Calu3 (cell line): ENCODE measurements around the gene FAF1. TPM values are rescaled to one million over a fixed set of nuclear protein-coding genes. Genes with fewer than 3 reads are reported as not detected.
A peak's percentile ranks its signal among the peaks of the same experiment; 100 is the strongest.

Source experiments
- BruUV-seq: library from RNA; stranded (reverse); fragments of 400-500 nt; replicated peaks from 2 replicates; lab custom pipeline; 2021; lab: Mats Ljungman, UMichigan
- CTCF ChIA-PET: fragments of 300-600 bp; sonication (Branson Sonifier 250); formaldehyde crosslinking; loops from one replicate; lab custom pipeline; 2022; ENCODE audit warnings: antibody characterized with exemption; lab: Charles Lee
- DNase-seq: peaks from one replicate; pipeline ENCODE4 v3.0.0; 2022
- H3K27ac Mint-ChIP-seq: one replicate; pipeline ENCODE4 v1.8.0; 2022; ENCODE audit warnings: mixed read lengths; ENCODE audit not compliant: unreplicated experiment
- H3K27me3 Mint-ChIP-seq: one replicate; pipeline ENCODE4 v1.8.0; 2022; ENCODE audit warnings: mixed read lengths; ENCODE audit not compliant: unreplicated experiment
- H3K36me3 Mint-ChIP-seq: one replicate; pipeline ENCODE4 v1.8.0; 2022; ENCODE audit warnings: mild to moderate bottlenecking, moderate library complexity, mixed read lengths; ENCODE audit not compliant: insufficient read depth, unreplicated experiment
- H3K4me1 Mint-ChIP-seq: one replicate; pipeline ENCODE4 v1.8.0; 2022; ENCODE audit warnings: mild to moderate bottlenecking, low read depth, mixed read lengths; ENCODE audit not compliant: unreplicated experiment
- H3K4me3 Mint-ChIP-seq: one replicate; pipeline ENCODE4 v1.8.0; 2022; ENCODE audit warnings: mild to moderate bottlenecking, low read depth, moderate library complexity, mixed read lengths; ENCODE audit not compliant: unreplicated experiment
- H3K9me3 Mint-ChIP-seq: one replicate; pipeline ENCODE4 v1.8.0; 2022; ENCODE audit warnings: low read depth, mixed read lengths; ENCODE audit not compliant: unreplicated experiment
- intact Hi-C: fragments of 100-400 bp; cut with micrococcal nuclease; formaldehyde crosslinking; loops from one replicate; pipeline ENCODE4 v1.10.0; 2022; ENCODE audit not compliant: unreplicated experiment
- total RNA-seq: library from RNA; stranded (reverse); gene quantifications from 2 replicates; pipeline ENCODE4 v1.2.3, GENCODE V29; 2022
- TF ChIP-seq, protein P1 (sequence below): fragments of 200-600 bp; IDR thresholded peaks from one replicate; pipeline ENCODE4 v1.8.0; 2022; ENCODE audit warnings: antibody characterized with exemption; ENCODE audit not compliant: unreplicated experiment

FAF1 gene
- total RNA-seq, 1 experiment from 2014 or later, result 104 TPM

DNA sequence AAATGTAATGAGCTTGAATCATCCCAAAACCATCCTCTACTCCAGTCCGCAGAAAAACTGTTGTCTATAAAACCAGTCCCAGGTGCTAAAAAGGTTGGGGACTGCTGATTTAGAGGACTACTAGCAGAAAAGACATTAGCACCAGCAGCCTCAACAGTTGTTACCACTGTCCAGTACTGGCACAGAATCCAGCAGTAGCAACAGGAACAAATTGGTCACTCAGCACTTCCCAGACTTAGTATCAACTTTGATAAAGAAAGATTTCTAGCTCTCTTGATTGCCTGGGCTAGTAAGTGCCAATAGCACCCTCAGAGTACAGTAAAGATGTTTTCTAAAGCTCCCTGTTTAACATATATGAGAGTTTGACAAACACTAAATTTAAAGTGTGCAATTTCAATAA lies 127.9 kb downstream of the FAF1 start:
- H3K4me1 Mint-ChIP-seq, result peaks cover 31% of the 10 kb centered on the region
- TF ChIP-seq, protein P1, sequence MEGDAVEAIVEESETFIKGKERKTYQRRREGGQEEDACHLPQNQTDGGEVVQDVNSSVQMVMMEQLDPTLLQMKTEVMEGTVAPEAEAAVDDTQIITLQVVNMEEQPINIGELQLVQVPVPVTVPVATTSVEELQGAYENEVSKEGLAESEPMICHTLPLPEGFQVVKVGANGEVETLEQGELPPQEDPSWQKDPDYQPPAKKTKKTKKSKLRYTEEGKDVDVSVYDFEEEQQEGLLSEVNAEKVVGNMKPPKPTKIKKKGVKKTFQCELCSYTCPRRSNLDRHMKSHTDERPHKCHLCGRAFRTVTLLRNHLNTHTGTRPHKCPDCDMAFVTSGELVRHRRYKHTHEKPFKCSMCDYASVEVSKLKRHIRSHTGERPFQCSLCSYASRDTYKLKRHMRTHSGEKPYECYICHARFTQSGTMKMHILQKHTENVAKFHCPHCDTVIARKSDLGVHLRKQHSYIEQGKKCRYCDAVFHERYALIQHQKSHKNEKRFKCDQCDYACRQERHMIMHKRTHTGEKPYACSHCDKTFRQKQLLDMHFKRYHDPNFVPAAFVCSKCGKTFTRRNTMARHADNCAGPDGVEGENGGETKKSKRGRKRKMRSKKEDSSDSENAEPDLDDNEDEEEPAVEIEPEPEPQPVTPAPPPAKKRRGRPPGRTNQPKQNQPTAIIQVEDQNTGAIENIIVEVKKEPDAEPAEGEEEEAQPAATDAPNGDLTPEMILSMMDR, result no peak
- DNase-seq, result no peak
- no peaks in the 10 kb centered on the region for H3K9me3 Mint-ChIP-seq
- intact Hi-C loops, result no loop called here
- H3K4me3 Mint-ChIP-seq, result no peak overlapping the region
- CTCF ChIA-PET, result no interaction called here
- no TSS peak for BruUV-seq
- no peaks in the 10 kb centered on the region for H3K27me3 Mint-ChIP-seq
- no peak overlapping the region for H3K27ac Mint-ChIP-seq
- H3K36me3 Mint-ChIP-seq, result no peaks in the 10 kb centered on the region

DNA sequence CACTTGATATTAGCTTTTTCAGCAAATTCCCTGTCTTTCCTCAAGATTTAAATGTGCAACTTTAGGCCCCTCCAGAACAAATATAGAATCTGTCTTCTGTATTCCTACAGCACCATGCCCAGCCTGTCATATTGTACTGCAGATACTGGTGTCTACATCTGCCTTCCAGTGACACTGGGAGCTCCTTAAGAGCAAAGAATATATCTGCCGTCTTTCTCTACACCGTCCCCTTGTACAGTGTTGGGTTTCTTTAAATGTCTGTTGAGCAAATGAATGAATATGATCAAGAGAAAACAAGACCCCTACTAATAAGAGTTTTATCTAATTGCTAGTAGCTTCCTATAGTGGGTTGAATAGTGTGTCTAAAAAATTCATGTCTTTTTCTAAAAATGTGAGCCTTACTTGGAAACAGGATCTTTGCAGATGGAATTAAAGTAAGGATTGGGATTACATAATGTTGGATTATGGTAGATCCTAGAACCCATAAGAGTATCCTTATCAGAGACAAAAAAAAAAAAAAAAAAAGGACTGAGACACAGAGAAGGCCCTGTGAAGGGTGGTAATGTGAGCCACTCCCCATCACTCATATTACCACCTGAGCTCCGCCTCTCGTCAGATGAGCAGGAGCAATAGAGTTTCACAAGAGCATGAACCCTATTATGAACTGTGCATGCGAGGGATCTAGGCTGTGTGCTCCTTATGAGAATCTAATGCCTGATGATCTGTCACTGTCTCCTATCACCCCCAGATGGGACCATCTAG lies 128.6 kb downstream of the FAF1 start:
- H3K9me3 Mint-ChIP-seq, result no peaks in the 10 kb centered on the region
- H3K27ac Mint-ChIP-seq, result no peak overlapping the region
- no peaks in the 10 kb centered on the region for H3K27me3 Mint-ChIP-seq
- CTCF ChIA-PET, result no interaction called here
- H3K4me3 Mint-ChIP-seq, result no peak overlapping the region
- TF ChIP-seq, protein P1, result no peak
- no peak for DNase-seq
- no TSS peak for BruUV-seq
- peaks cover 31% of the 10 kb centered on the region for H3K4me1 Mint-ChIP-seq
- intact Hi-C loops, result no loop called here
- no peaks in the 10 kb centered on the region for H3K36me3 Mint-ChIP-seq

DNA sequence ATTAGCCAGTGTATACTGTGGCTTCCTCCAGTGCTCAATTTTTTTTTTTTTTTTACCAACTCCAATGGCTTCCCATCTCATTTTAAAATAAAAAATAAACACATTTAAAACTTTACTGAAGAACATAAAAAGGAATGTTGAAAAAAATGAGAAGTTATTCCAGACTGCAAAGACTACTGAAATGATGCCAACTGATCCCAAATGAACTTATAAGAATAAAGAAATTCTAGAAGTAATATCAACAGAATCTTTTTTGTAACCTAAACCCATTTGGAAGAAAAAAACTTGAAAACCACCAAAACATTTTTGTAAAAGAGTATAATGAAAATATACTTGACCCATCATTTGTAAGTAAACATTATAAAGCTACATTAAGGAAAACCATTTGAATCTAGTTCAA lies 129.4 kb downstream of the FAF1 start:
- no peak overlapping the region for H3K27ac Mint-ChIP-seq
- H3K9me3 Mint-ChIP-seq, result no peaks in the 10 kb centered on the region
- intact Hi-C loops, result no loop called here

DNA sequence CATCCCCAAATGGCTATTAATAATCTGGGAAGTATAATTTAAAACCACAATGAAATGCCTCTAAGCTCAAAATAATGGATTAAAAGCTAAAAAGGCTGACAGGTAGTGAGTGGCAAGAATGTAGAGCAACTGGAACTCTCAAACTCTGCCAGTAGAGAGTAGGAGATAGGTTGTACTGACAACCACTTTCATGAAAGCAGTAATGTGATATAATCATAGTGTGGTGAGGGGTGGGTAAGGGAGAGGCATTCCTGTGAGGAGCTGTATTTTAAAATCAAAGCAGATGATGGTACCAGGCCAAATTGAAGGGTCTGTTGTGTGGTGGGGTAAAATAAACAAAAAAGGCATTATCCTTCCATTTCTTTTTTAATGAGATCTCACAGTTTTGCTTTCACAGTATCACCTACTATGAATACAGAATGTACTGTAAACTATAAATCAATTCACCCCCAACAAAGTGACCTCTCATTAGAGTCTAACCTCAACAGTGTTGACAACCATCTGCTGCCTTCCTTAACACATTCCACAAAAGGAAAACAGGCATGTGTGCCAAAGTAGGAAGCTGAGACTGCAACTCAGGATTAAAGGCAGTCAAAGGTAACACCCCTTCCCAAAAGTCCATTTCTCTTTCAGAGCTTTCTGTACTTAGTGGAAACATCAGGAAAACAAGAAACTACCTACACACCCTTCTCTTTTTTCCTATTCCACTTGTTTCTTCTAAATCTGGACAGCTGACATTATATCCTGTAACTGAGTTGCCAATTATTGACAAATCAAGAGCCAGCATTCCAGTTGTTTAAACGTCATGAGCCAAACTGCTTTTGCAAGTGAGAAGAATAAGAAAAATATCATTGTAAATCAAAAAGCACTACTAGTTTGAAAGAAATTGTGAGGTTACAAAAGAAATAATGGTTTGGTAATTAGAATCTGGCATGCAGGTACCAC lies 130.8 kb downstream of the FAF1 start:
- DNase-seq, result no peak
- Mint-ChIP-seq H3K27ac (peak overlapping the region; percentile 30), H3K9me3 (no peaks in the 10 kb centered on the region), H3K36me3 (no peaks in the 10 kb centered on the region), H3K27me3 (no peaks in the 10 kb centered on the region), H3K4me3 (no peak overlapping the region), H3K4me1 (peaks cover 25% of the 10 kb centered on the region)
- BruUV-seq, result no TSS peak
- intact Hi-C loops, result no loop called here
- CTCF ChIA-PET, result interaction anchor here (1.3 kb wide), 1 partner anchor 226 kb away, joined by 3 read pairs; no protein-coding TSS in a partner anchor
- TF ChIP-seq, protein P1, result no peak

More for the DNA sequence above, 129.4 kb downstream of the FAF1 start:
- no peaks in the 10 kb centered on the region for H3K36me3 Mint-ChIP-seq
- H3K27me3 Mint-ChIP-seq, result no peaks in the 10 kb centered on the region
- peaks cover 31% of the 10 kb centered on the region for H3K4me1 Mint-ChIP-seq
- no TSS peak for BruUV-seq
- TF ChIP-seq, protein P1, result no peak
- CTCF ChIA-PET, result interaction anchor here (0.7 kb wide), 1 partner anchor 464 kb away, joined by 4 read pairs; no protein-coding TSS in a partner anchor
- DNase-seq, result no peak
- H3K4me3 Mint-ChIP-seq, result no peak overlapping the region
